GM21576 (cell line): ENCODE results near the gene ASTN2.

Experiments used
- ATAC-seq: cut with Tn5 transposase; IDR thresholded peaks from one replicate; pipeline ENCODE4 v1.9.1; 2021; ENCODE audit warnings: mild to moderate bottlenecking, moderate library complexity; ENCODE audit not compliant: unreplicated experiment

Gene ASTN2

GRCh38 chr9:117265253-117265652 lies 149.6 kb downstream of the ASTN2 start:
- ATAC-seq: no peak

DNA sequence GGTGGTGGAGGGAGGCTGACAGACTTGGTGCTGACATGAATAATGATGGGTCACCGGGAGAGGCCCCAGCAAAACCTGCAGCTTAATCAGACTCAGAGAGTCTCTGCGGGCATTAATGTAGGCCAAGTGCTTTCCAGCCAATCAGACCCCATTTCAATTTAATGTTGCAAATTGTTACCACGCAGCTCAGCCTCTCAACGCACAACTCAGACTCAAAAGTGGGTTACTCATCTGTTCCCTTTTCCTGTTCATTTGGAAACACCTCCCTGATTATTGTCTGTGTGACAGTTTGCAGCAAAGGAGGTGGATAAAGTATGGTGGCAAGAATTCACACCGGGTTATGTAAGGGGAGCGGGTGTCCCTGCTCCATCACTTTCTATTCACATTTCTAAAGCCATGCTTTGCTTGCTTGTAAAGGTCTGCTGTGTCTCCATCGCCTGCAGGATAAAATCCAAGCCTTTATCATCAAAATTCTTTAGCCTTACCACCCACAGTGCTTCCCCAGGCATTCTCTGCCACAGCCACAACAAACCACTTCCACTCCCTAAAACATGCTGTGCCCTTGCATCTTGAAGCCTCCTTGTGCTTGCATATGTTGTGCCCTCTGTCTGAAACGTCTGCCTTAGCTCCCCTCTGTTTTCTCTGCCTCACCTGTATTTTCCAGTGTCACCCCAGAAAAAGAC lies 156.5 kb downstream of the ASTN2 start:
- no peak for ATAC-seq

GRCh38 chr9:117253261-117253660 lies 161.6 kb downstream of the ASTN2 start:
- ATAC-seq: no peak

DNA sequence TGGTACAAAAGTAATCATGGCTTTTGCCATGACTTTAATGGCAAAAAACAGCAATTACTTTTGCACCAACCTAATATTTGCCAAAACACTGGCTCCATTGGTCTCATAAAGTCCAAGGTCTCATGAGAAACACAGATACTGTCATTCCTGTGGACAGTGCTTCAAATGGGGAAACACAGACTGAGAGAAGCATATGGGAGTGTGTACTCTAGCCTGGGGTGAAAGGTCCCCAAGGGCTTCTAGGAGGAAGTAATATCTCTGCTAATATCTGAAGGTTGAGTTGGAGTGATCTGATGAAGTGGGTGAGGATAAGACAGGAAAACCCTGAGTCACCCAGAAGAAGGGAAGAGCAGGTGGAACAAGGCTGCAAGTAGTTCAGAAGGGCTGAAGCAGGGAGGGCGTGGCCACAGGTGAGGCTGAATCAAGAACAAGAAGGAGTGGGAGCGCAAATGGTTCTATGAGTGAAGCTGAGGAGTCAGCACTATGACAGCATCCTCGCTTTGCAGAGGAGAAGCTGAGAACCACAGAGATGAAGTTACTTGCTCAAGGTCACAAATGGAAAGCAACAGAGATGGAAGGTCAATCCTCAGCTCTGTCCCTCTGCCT lies 164.1 kb downstream of the ASTN2 start:
- ATAC-seq: no peak

DNA sequence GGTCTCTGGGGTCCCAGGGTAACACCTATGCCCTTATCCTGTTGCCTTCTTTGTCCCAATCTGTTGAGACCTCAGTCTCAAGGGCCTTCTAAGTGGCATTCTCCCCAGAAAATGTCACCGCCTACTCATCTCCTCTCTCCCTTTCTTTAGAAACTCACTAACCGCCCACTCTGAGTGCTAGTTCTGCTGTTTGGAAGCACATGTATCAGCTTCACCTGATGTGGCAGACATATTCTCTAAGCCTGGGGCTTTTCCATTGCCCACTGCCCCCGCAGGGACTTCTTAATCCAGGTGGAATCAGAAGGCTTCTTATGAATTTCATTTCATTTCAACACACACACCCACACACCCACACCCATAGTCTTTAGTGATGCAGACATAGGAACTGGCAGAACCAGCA lies 165.1 kb downstream of the ASTN2 start:
- ATAC-seq: no peak

- ATAC-seq: no peak
Measured at GRCh38 chr9:117247266-117247665, 167.6 kb downstream of the ASTN2 start.

DNA sequence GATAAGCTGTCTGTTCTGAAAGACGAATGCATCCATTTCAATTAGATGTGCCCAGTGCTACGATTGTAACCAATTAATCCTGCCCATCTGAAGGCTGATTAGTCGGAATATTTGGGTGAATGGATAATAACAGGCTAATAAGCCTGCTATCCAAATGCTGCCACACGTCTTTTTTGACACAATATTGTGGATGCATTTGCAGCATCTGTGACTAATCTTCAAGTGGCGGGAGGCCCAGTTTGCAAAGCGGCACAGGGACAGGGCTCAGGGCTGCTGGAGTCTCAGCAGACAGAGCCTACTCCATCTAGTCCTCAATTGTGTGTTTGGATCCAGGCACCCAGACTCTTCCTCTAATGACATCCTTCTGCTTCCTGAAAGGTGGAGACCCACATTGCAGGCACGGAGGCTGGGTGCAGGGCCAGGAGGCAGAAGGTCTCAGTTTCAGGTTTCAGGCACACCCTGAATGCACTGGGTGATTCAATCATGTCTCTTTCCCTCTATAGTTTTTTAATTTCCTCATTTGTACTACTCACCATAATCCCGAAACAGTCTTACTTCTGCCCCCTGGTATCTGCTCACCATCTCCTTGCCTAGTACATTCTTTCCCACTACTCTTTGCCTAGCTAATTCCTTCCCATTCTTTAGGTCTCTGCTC lies 169.6 kb downstream of the ASTN2 start:
- no peak for ATAC-seq

- ATAC-seq: no peak
Measured at GRCh38 chr9:117242082-117242481, 172.8 kb downstream of the ASTN2 start.

DNA sequence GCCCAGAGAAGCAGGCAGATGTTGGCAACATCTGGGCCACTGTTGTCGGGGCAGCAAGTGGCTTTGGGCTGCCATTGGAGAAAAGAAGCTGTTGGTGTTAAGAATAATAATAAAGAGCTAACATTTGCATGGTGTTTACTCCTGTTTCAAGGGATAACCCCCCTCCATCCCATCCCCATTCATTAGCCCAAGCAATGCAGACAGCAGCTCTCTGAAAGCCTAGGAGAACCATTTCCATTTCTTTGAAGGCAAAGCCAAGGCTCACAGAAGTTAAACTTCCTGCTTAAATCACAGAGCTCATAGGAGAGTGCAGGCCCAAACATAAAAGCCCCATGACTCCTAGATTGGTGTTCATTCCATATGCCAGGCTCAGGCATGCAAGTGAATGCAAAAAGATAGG lies 175.4 kb downstream of the ASTN2 start:
- ATAC-seq: no peak

DNA sequence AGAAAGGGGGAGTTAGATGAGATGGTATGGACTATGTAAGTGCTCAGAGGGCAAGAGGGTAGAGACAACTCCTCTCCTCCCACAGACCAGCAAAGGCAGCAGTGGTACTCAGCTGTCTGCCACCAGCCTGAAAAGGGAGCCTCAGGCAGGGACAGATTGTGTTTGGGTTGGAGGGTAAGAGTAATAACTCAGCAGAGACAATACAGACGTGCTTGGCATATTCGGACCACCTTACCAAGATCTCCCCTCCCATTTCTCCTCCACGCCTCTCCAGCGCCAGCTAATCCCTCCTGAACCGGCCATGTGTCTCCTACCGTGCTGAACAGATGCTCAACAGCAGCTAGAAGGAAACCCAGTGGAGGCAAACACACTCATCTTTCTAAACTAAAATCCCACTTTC lies 180.8 kb downstream of the ASTN2 start:
- ATAC-seq: no peak

- ATAC-seq: no peak
Measured at GRCh38 chr9:117233016-117233415, 181.8 kb downstream of the ASTN2 start.

DNA sequence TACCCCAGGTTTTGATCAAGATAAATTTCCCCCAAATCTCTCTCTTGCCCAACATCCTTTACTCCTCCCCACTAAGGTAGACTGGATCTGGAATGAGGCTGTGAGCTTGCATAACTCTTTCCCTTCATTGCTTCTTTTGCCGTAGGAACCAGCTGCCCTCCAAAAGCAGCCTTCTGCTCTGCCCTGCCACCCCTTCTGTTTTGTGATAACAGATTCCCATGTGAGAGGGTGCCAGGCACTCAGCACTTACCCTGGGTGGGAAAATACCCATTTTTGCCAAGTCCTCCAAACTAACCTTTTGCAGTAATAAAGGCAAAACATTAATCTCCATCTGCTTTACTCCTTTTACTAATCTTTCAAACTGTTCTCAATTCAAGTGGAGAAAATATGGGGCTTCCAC lies 182.6 kb downstream of the ASTN2 start:
- ATAC-seq: no peak

GRCh38 chr9:117231012-117231411 lies 183.8 kb downstream of the ASTN2 start:
- ATAC-seq: no peak

DNA sequence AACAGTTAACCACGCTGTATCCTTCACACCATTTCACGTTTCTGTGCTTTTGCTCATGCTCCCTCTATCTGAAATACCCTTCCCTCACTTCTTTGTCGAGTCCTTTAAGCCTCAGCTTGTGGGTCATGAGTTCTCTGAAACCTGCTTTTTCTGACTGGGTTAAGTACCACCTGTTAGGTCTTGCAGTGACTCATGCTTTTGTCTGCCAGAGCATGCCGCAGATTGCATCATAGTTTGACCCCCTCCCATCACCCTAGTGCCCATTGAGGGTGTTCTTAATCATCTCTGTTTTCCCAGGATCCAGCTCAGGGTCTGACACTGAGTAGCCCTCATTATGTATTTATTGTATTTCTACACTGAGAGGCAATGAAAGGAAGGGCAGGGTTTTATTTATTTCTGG lies 190.2 kb downstream of the ASTN2 start:
- no peak for ATAC-seq

- ATAC-seq: no peak
Measured at GRCh38 chr9:117218951-117219350, 195.9 kb downstream of the ASTN2 start.

DNA sequence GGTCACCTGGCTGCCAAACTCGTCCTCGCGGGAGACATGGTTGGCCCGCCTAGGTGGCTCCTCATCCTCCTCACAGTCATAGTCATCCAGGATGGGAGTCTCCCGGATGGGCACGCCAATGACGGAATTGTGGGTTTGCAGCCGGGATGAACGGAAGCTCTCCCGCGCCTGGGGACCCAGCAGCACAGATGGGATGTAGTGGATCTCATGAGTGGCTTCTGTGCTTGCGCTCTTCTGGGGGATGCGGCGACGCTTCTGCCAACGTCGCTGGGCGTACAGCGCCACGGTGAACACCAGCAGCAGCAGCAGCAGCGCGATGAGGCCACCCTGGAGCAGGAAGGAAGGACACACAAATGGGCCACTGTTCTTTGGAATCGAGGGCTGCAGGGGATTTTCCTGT lies 200.4 kb downstream of the ASTN2 start:
- no peak for ATAC-seq

GRCh38 chr9:117211280-117211679 lies 203.6 kb downstream of the ASTN2 start:
- no peak for ATAC-seq

- ATAC-seq: no peak
Measured at GRCh38 chr9:117205806-117206205, 209.1 kb downstream of the ASTN2 start.

DNA sequence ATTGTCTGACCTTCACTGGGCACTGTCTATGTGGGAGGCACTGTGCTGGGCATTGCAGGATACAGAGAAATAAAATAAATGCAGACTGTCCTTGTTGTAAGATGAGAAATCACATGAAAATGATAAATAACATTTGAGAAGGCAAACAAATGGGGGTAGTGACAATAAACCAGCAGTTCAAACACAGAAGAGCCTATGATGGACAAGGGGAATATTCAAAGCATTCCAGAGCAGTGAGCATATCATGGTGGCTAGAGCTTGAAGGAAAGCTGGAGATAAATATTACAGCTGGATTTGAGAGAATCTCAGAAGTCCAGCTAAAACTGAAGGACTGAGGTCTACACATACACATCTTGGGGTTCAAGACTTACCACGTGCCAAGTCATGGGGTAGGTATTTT lies 209.9 kb downstream of the ASTN2 start:
- ATAC-seq: no peak

- no peak for ATAC-seq
Measured at GRCh38 chr9:117191504-117192261, 223.2 kb downstream of the ASTN2 start.

- no peak for ATAC-seq
Measured at GRCh38 chr9:117189121-117189520, 225.7 kb downstream of the ASTN2 start.

DNA sequence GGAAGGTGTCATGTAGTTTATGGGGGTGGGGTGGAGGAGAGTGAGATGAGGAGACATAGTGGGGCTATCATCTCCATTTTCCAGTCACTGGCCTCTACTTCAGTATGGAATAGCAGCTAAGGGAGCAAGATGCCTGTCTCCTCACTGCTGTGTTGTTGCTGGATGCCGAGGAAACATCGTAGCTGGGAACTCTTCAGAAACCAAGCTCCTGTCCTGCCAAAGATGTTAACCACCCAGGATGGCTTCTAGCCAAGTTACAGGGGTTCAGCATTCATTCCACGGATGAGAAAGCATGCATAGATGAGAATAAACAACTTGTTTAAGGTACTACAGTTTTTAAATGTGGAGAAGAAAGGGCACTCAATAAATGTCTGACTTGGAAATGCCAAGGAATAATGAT lies 226.5 kb downstream of the ASTN2 start:
- ATAC-seq: no peak
